ENCODE measurements around the gene ADAM12.

ADAM12 gene

GRCh38 chr10:126332576-126332975 is 55.7 kb downstream of the ADAM12 start:
- H3K9me3 ChIP-seq (ENCODE audit: low read depth, low read length): no peaks in the 10 kb centered on the region
- no peak overlapping the region for H3K4me3 ChIP-seq
- TF ChIP-seq FOXP2 (optimal IDR thresholded peaks at IDR 0.05; ENCODE audit: control extremely low read depth, extremely low read length, insufficient read depth): no peak
- no peak for TF ChIP-seq POLR2AphosphoS5 (IDR thresholded peaks at IDR 0.05; ENCODE audit: borderline replicate concordance, low read depth, low read length)
- TF ChIP-seq EZH2 (IDR thresholded peaks at IDR 0.05): no peak
- no peak overlapping the region for H3K27ac ChIP-seq
- H3K9ac ChIP-seq (ENCODE audit: insufficient read length): no peak overlapping the region
- no peaks in the 10 kb centered on the region for H3K36me3 ChIP-seq (ENCODE audit: insufficient read depth, low read length)
- no peak for DNase-seq (ENCODE audit: low read depth, low spot score)

DNA sequence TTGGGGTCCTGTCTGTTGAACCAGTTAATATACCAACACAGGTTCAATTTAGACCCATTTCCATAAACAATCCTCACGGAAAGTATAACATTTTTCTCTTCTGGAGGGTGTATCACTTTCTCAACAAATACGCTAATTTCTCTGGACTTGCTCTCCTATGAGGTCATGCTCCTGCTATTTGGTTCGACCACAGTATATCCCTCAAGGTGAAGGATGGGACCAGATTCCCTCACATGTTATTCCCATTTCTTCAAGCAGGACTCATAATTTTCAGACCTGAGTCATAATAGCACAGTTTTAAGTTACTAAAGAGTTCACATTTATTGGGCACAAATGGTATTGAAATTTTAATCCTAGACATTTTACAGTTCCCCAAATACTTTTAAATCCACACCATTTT is 57.2 kb downstream of the ADAM12 start:
- H3K9ac ChIP-seq (ENCODE audit: insufficient read length): no peak overlapping the region
- no peak overlapping the region for H3K4me3 ChIP-seq
- H3K27ac ChIP-seq: no peak overlapping the region
- H3K9me3 ChIP-seq (ENCODE audit: low read depth, low read length): no peaks in the 10 kb centered on the region
- no peaks in the 10 kb centered on the region for H3K36me3 ChIP-seq (ENCODE audit: insufficient read depth, low read length)
- no peak for DNase-seq (ENCODE audit: low read depth, low spot score)
- TF ChIP-seq FOXP2 (optimal IDR thresholded peaks at IDR 0.05; ENCODE audit: control extremely low read depth, extremely low read length, insufficient read depth): no peak
- TF ChIP-seq POLR2AphosphoS5 (IDR thresholded peaks at IDR 0.05; ENCODE audit: borderline replicate concordance, low read depth, low read length): no peak
- no peak for TF ChIP-seq EZH2 (IDR thresholded peaks at IDR 0.05)

DNA sequence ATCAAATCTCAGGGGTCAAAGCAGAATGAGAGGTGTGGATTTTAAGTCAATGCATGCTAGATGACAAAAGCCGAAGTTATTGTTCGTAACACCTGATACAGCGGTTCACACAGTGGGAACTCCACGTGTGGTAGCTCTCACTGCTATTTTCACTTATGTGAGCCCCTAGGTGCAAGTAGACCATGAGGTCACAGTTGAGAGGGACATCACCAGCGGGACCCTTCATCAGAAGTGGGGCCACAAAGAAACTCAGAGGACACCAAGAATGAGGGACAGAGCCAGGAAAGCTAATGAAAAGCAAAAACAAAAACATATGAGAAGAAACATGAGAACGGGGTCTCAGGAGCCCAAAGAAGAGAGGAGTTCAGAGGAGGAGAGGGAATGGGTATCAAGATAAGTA is 63.5 kb downstream of the ADAM12 start:
- Histone ChIP-seq H3K9ac (ENCODE audit: insufficient read length) (no peak overlapping the region), H3K9me3 (ENCODE audit: low read depth, low read length) (no peaks in the 10 kb centered on the region), H3K4me3 (no peak overlapping the region), H3K27ac (no peak overlapping the region), H3K36me3 (ENCODE audit: insufficient read depth, low read length) (no peaks in the 10 kb centered on the region)
- DNase-seq (ENCODE audit: low read depth, low spot score): no peak
- TF ChIP-seq EZH2 (IDR thresholded peaks at IDR 0.05) (no peak), POLR2AphosphoS5 (IDR thresholded peaks at IDR 0.05; ENCODE audit: borderline replicate concordance, low read depth, low read length) (no peak), FOXP2 (optimal IDR thresholded peaks at IDR 0.05; ENCODE audit: control extremely low read depth, extremely low read length, insufficient read depth) (no peak)

DNA sequence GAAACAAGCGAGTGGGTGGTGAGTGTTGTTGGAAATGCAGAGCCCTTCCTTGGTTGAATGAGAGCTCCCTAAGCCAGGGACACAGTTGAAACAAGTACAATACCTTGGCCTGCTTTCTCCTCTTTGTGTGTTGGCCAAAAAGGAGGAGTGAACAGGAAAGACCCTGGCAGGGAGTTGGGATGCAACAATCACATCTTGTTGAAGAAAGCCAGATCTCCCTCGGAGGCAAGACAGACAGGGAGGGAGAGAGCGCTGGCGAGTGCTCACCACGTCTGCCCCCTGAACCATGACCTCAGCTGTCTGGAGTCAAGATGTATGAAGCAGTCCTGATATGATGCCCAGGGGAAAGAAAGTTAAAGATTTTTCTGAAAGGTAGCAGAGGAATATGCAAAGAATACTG is 66.8 kb downstream of the ADAM12 start:
- Histone ChIP-seq H3K27ac (no peak overlapping the region), H3K9me3 (ENCODE audit: low read depth, low read length) (no peaks in the 10 kb centered on the region), H3K36me3 (ENCODE audit: insufficient read depth, low read length) (no peaks in the 10 kb centered on the region), H3K4me3 (no peak overlapping the region), H3K9ac (ENCODE audit: insufficient read length) (no peak overlapping the region)
- no peak for DNase-seq (ENCODE audit: low read depth, low spot score)
- TF ChIP-seq POLR2AphosphoS5 (IDR thresholded peaks at IDR 0.05; ENCODE audit: borderline replicate concordance, low read depth, low read length) (no peak), EZH2 (IDR thresholded peaks at IDR 0.05) (no peak), FOXP2 (optimal IDR thresholded peaks at IDR 0.05; ENCODE audit: control extremely low read depth, extremely low read length, insufficient read depth) (no peak)

DNA sequence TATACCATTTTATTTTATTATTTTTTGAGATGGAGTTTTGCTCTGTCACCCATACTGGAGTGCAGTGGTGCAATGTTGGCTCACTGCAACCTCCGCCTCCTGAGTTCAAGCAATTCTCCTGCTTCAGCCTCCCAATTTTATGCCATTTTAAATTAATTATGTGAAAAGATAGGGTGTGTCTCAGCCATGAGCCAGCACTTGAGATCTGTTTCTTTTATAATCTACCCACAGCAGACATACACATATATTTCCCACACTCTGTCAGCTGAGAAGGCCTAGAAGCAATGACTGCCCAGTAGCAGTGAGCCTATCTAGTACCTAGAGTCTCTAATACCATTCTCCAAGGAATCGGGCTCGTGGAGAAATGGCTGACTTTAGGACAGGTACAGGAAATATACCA is 70.5 kb downstream of the ADAM12 start:
- Histone ChIP-seq H3K36me3 (ENCODE audit: insufficient read depth, low read length) (no peaks in the 10 kb centered on the region), H3K27ac (no peak overlapping the region), H3K4me3 (no peak overlapping the region), H3K9ac (ENCODE audit: insufficient read length) (no peak overlapping the region), H3K9me3 (ENCODE audit: low read depth, low read length) (no peaks in the 10 kb centered on the region)
- TF ChIP-seq POLR2AphosphoS5 (IDR thresholded peaks at IDR 0.05; ENCODE audit: borderline replicate concordance, low read depth, low read length): no peak
- TF ChIP-seq FOXP2 (optimal IDR thresholded peaks at IDR 0.05; ENCODE audit: control extremely low read depth, extremely low read length, insufficient read depth): no peak
- no peak for TF ChIP-seq EZH2 (IDR thresholded peaks at IDR 0.05)
- DNase-seq (ENCODE audit: low read depth, low spot score): no peak

DNA sequence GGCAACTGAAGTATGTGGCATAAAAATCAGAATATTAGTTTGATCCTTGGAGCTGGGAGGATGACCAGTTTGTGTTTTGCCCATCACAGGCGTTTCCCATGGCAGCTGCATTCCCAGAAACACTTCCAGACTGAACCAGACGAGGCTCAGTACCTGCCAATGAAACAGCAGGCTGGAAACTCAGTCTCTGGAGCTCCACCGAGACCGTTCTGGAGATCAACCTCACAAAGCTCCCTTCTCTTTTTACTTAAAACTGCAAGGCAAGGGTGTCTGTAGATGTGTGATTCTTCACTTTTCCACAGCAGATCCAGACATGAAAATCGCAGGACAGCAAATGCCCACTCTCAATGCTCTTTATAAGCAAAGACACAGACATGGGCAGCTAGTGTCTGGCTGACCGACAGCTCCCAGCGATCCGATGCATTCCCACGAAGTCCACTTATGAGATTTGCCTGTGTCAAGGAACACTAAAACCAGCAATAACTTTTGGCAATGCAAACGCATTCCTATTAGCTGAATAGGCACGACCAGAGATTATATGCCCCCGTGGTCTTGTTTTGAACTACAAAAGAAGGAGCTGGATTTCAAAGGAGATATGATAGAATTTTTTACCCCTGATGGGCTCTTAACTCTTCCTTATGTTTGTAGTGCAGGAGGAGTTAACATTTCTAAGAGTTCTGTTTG is 72.6 kb downstream of the ADAM12 start:
- DNase-seq (ENCODE audit: low read depth, low spot score): no peak
- Histone ChIP-seq H3K4me3 (no peak overlapping the region), H3K36me3 (ENCODE audit: insufficient read depth, low read length) (no peaks in the 10 kb centered on the region), H3K9me3 (ENCODE audit: low read depth, low read length) (no peaks in the 10 kb centered on the region), H3K9ac (ENCODE audit: insufficient read length) (no peak overlapping the region), H3K27ac (no peak overlapping the region)
- TF ChIP-seq FOXP2 (optimal IDR thresholded peaks at IDR 0.05; ENCODE audit: control extremely low read depth, extremely low read length, insufficient read depth): no peak
- no peak for TF ChIP-seq EZH2 (IDR thresholded peaks at IDR 0.05)
- TF ChIP-seq POLR2AphosphoS5 (IDR thresholded peaks at IDR 0.05; ENCODE audit: borderline replicate concordance, low read depth, low read length): no peak

DNA sequence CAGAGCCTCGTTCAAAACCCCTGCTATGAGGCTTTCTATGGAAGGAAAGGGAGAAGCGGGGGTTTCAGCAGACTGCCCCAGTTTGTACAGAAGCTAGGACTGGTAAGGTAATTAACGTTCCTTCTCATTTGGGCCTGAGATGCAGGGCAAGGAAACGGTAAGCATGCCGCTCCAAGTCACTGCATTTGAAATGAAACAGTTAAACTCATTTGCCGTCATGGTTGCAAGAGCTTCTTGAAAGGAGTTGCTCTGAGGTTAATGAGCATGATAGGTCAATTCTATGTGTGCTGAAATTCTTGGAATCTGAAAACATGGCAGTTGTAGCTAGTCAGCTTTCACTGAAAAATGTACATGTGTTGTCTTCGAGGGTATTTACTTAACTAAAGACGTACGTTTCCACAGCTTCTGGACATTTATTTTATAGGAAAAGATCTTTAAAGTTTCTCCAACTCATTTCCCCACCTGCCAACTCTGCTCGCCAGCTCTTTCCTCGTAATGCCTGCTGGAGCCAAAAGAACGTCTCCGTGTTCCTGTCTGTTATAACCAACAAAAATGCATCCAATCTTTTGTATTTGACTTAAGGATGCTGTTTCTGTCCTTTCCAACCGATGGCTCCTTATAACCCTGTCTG is 73.3 kb downstream of the ADAM12 start:
- Histone ChIP-seq H3K36me3 (ENCODE audit: insufficient read depth, low read length) (no peaks in the 10 kb centered on the region), H3K9me3 (ENCODE audit: low read depth, low read length) (no peaks in the 10 kb centered on the region), H3K4me3 (no peak overlapping the region), H3K9ac (ENCODE audit: insufficient read length) (no peak overlapping the region), H3K27ac (no peak overlapping the region)
- no peak for TF ChIP-seq EZH2 (IDR thresholded peaks at IDR 0.05)
- no peak for DNase-seq (ENCODE audit: low read depth, low spot score)

DNA sequence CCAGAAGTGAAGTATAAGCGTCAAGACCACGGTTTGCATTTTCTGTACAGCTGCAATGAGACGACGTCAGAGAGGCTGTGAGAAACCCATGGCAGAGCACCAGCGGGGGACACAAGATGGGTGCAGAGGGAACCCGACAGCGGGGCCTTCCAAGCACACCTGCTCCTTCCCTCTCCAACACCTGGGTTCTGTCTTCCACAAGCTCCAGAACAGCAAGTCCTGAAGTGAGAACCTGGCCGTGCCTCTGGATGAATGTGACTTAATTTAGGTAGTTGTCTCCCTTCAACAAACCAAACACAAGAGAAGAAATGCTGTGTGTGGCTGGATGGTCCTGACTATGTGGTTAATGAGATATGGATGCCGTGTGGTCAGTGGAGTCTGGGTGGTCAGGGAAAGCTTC is 76.1 kb downstream of the ADAM12 start:
- Histone ChIP-seq H3K4me3 (no peak overlapping the region), H3K36me3 (ENCODE audit: insufficient read depth, low read length) (no peaks in the 10 kb centered on the region), H3K9ac (ENCODE audit: insufficient read length) (no peak overlapping the region), H3K27ac (no peak overlapping the region), H3K9me3 (ENCODE audit: low read depth, low read length) (no peaks in the 10 kb centered on the region)
- TF ChIP-seq POLR2AphosphoS5 (IDR thresholded peaks at IDR 0.05; ENCODE audit: borderline replicate concordance, low read depth, low read length) (no peak), FOXP2 (optimal IDR thresholded peaks at IDR 0.05; ENCODE audit: control extremely low read depth, extremely low read length, insufficient read depth) (no peak), EZH2 (IDR thresholded peaks at IDR 0.05) (no peak)
- no peak for DNase-seq (ENCODE audit: low read depth, low spot score)

All from SK-N-MC (cell line).